HG02759 (cell line): ENCODE measurements around the gene CDSN.

ENCODE experiments used
- ATAC-seq: cut with Tn5 transposase; IDR thresholded peaks from one replicate; pipeline ENCODE4 v1.9.1; 2021; ENCODE audit warnings: mild to moderate bottlenecking, moderate library complexity; ENCODE audit not compliant: unreplicated experiment

Gene CDSN

DNA sequence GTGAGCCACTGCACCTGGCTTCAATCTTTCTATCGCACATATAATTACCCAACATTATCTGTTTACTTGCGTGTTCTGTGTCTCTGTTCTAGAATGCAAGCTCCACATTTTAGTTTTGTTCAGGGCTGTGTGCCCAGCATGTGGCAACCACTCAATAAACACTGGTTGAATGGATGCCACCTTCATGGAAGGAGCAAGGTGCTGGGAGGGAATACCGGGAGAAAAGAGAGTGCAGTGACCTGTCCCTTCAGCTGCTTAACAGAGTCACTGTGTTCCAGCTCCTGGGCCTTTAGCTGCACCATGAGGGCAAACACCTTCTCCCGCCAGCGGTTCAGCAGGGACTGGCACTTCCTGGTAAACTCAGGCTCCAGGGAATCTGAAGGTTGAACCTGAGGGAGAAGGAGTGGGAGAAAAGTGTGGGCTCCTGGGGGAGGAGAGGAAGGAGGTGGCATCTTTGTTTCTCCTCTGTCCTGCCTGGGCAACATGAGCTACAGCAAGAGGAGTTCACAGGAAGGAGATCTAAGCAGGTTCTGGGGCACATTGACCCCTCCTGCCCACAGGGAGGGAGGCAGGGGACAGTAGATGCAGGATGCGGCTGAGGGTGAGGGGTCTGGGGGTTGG, 29.7 kb upstream of the CDSN start:
- no peak for ATAC-seq

DNA sequence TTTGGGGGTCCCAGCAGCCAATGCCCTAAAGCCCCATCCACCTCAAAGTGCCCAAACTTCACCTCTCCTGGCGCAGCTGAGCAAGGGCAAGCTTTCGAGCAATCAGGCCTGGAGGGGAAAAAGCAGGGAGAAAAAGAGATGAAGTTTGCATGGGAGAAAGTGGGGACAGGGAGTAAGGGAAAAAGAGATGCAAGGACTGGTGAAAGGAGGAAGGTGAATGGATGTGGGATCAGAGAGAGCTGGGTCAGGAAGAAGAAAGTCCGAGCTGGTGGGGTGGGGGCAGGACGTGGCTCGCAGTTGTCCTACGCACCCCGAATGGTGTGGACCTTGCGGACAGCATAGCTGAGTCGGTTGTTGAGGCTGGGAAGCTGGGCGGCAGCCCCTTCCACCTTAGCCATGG, 25.1 kb upstream of the CDSN start:
- ATAC-seq = no peak

DNA sequence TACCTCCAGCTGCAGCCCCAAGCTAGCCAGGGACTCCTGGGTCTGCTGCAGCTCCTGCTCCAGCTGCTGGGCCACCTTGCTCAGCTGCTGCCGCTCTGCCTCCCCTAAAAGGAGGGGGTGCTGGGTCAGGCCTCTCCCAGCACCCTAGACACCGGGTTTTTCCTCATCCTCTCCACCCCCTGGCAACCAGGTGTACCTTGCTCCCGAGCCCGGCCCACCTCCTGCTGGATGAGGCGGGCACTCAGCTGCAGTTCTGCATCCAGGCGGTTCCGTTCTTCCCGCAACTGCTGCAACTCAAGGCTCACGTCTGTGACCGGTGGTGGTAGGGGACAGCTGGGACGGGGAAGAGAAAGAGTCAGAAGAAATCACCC, 24.7 kb upstream of the CDSN start:
- no peak for ATAC-seq

DNA sequence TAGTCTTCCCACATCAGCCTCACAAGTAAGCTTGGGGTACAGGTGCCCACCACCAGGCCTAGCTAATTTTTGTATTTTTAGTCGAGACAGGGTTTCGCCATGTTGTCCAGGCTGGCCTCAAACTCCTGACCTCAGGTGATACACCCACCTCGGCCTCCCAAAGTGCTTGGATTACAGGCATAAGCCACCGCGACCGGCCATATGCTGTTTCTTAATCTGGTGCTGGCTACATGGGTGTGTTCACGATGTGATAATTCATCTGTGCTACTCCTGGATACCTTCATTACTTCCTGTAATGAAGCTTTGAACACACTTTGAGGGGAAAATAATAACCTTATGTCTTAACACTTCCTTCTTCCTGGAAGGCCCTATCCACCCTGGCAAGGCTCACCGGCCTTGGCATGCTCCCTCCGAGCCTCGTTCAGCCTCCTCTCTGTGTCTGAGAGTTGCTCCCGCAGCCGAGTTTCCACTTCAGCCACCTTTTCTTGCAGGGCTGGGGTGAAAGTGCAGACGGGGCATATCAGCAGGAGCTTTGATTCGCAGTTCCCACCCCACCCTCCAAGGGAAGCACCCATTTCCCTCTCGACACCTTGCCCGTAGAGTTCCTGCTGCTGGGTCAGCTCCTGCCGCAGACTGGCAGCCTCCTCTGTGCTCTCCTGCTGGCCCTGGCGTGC, 24.2 kb upstream of the CDSN start:
- ATAC-seq = no peak

DNA sequence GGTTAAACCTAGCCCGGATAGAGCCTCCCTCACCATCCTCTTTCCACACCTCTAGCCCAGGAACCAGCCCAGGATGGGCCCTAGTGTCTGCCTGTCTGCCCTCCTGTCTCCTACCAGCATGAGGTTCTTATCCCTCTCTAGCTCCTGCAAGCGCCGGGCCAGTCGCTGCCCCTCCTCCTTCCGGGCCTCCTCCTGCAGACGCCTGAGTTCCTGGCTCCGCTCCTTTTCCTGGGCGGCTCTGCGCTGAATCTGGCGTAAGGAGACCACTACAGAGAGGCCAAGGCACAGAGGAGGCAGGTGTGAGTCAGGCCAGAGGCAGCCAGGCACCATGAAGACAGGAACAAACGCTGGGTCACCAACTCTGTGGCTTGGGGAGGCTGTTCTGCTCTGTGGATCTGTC, 22.9 kb upstream of the CDSN start:
- ATAC-seq = no peak

DNA sequence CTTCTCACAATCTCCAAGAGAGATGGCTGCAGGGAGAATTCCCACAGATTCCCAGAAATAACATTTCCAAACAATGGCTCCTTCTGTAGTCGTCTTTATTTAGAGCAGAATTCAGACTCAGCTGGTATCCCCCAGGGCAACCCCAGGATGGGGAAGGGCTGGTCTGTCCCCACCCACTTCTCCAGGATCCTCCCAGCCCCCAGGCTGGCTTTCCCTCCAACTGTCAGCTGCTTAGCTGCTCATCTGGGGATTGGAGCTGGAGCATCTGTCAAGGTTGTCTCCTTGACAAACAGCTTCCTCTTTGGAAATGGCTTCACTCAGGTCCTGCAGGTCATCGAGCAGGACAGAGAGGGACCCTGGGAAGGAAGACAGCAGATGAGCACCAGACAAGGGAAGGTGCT, 22.1 kb upstream of the CDSN start:
- ATAC-seq = no peak

DNA sequence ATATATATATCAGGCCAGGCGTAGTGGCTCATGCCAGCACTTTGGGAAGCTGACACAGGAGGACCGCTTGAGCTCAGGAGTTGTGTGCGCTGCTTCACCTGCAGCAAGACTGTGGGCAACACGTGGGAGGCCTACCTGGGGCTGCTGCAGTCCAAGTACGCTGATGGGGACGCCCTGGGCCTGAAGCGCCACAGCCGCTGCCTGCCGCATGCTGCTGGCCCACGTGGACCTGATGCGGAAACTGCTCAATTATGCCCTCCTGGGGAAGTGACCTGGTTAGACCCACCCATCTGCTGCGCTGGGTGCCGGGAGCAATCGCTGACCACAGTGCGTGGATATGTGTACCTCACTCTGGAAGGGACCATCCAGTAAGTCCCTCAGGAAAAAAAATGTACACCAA, 20.4 kb upstream of the CDSN start:
- no peak for ATAC-seq

DNA sequence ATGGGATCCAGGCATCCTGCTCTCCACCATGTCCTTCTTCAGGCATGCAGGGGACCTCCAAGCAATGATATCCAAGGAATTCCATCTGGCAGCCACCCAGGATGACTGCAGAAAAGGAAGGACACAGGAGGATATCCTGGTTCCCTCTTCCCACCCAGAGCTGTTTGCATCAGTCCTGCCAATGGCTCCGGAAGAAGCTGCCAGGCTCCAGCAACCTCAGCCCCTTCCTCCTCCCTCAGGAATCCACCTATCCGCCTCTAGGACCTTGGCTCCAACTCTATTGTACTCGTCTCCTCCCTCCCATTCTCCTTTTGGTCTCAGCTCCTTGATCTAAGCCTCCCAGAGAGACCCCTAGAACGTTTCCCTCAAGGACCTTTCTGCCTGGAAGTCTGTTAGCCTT, 19.4 kb upstream of the CDSN start:
- no peak for ATAC-seq

DNA sequence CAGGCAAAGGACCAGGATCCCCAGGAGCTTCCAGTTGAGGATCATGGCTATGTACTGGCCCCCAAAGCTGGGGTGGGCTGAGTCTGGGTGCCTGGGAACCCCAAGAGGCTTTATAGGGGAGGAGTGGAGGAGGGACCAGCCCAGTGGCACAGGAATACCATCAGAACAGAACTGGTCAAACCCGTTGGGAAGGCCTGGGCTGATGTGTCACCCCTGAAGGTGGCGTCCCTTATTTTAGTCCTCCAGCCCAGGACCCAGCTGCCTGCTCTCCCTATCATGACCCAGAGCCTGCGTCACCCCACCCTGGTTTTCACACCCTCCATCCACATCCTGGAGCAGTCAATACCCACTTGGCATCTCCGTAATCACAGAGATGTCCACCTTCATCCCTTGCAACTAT, 18.7 kb upstream of the CDSN start, which contains the start of gene PSORS1C2:
PSORS1C2 (minus strand) TSS at position 85 of the 400 bp plus-strand sequence; CDS start at position 45, 40 bp downstream.
- ATAC-seq = no peak

DNA sequence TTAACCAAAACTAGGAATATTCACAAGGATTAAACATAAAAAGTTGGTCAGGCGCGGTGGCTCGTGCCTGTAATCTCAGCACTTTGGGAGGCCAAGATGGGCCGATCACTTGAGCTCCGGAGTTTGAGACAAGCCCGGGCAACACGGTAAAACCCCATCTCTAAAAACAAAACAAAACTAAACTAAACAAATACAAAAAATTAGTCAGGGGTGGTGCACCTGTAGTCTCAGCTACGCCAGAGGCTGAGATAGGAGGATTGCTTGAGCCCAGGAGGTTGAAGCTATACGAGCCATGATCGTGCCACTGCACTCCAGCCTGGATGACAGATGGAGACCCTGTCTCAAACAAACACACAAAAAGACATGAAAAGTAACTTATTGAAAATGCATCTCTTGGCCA, 15.5 kb upstream of the CDSN start:
- no peak for ATAC-seq

DNA sequence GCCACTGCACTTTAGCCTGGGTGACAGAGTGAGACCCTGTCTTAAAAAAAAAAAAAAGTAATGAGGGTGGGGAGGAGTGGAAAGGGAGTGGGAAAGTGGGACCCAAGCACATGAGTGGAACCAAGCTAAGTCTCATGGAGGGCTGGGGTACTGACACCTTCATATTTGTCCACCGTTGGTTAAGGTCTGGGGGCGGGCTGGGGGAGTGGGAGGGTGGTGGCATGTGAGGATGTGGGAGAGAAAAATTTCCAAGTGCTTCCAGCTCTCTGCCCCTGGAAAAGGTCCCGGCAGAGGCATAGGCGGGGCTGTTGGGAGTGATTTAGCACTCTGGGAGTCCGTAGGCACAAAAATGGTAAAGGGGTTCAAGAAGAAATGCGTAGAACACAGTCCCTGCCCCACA, 12.6 kb upstream of the CDSN start:
- no peak for ATAC-seq

DNA sequence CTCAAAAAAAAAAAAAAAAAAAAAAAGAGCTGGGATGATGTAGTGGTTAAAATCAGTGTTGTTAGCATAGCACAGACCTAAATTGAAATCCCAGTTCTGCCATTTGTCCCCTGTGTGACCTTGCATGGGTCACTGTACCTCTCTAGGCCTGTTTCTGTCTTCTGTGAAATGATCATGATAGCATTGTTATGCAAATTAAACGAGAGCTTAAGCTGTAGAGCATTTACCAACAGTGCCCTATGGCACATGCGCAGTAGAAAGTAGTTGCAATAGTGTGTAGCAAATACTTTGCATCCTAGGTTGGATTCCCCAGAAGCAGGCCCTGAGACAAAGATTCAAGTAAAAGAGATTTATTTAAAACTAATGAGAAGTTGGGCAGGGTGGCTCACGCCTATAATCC, 11.3 kb upstream of the CDSN start:
- no peak for ATAC-seq

DNA sequence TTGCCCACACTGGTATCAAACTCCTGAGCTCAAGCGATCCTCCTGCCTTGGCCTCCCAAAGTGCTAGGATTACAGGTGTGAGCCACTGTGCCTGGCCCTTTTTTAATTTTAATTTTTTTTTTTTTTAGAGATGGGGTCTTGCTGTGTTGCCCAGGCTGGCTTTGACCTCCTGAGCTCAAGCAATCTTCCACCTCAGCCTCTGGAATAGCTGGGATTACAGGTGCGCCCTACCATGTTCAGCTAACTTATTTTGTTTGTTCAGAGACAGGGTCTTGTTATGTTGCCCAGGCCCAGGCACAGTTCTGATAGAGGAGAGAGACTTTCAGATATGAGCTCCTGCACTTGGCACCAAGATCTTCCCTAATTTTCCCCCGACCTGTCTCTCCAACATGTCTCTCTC, 10.5 kb upstream of the CDSN start:
- ATAC-seq = no peak

DNA sequence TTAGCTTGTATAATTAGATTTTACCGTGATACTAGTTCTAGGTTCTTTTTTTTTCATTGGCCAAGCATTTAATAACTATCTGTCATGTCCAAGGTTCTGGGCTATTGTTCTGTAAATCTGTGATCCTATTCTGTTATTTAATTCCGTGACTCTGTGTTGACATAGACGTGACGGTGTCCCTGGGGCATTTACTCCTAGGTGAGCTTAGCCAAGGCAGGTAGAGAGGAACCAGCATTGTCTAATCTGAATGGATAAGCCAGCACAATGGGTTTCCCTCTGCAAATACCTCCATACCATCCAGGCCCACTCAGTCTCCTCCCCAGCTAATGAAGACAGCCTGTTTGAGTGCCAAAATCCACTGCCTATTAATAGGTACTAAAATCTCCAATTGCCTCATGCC, 8.9 kb upstream of the CDSN start:
- ATAC-seq = no peak

DNA sequence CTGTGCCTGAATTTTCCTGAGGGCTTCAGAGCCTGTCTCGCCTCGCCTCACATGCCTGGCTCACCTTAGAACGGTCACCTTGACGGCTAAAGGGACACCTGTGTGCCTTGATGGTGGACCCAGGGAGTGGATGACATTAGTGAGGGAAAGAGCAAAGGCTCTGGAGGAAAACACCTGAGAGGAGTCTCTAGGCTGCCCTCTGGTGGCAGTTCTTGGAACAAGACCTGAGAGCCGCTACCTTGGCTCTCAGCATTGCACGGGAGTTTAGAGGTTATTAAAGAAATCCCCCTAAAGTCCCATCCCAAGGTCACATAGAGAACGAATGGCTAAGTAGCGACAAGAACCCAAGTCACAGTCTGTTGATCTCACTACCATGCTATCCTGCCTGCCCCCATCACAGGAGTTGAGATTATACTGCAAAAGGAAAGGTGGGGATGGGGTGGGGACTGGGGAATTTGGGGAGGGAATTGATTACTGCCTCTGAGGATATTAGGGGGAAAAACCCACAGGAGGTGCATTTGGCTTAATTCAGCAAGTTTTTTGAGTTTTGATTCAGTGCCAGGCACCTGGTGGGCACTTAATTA, 7.9 kb upstream of the CDSN start:
- ATAC-seq = no peak

DNA sequence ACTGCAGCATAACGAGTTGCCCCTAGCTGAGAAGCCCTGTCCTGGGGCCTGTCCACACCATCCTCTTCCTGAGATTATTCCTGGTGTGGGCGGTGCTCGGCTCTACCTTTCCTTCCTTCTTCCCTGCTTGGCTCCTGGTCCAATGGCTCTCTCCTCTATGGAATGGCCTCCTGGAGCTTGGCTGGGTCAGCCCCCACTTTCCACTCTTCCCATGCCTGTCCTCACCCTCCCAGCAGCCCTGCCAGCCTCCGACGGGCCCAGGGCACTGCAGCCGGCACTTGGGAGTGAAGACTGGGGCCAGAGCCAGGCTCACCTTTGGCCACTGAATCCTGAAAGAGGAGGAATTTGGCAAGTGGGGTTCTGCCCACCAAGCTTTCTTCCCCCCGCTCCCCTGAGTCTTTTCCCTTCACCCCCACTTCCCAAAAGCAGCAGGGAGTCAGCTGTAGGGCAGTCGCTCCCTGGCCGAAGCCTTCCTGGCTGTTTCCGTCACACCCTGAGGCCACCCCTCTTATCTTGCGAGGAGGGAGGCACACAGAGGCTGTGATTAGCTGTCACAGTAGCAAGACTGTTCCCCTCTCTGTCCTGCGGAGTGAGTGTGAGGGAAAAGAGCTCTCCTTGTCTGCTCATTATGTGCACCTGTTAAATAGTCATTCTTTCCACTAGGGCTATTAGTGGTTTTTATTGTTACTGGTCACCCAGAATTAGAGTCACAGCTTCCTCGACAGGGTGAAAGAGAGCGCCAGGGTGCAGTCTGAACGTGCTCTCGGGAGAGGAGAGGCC, 6.3 kb upstream of the CDSN start:
- ATAC-seq = no peak

DNA sequence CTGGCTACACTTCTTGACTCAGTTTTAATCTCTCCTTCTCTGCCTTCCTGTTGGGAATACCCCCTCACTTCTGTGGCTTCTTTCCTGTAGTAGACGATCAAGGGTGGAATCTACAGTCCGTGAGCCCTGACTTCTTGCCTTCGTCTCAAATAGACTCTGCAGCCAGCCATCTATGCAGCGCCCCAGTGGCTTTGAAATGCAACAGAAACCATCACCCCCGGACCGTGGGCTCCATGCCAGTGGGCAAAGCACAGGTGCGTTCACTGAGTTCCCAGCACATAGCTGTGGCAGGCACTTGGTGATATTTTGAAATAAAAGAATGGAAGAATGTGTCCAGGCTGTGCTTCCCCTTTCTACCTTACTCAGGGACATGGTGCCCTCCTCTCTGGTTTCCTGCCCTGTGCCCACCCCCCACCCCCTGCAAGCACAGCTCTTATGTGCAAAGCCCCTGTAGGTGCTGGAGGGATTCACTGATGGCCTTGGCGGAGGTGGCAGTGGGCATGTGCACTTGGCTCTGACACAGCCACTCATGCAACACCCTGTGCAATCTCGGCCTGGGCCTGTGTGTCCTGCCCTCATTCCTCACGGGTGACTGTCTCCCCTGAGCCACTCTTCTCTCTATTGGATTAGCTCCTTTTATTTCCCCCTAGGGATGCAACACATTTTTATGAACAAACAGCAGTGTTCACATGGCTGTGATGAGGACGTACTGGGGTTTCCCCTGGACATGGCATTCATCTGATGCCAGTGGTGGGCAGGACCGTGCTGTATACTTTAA, 5.5 kb upstream of the CDSN start:
- no peak for ATAC-seq

DNA sequence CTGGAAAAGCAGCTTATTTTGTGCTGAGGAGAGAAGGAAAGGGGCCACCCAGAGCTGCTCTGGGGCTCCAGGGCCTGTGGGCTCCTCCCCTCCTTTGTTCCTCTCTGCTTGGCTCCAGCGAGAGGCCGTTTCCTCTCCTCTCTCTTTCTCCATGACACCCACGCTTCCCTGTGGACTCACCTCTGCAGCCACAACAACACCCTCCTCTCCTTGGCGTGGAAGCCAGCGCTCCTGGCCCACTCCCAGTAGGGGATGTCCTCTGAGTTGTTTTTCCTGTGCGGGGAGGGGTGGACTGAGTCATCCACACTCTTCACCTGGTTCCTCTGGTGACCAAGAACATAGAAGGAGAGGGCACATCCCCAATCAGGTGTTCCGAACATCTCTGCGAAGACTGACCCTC, 4.9 kb upstream of the CDSN start:
- no peak for ATAC-seq

DNA sequence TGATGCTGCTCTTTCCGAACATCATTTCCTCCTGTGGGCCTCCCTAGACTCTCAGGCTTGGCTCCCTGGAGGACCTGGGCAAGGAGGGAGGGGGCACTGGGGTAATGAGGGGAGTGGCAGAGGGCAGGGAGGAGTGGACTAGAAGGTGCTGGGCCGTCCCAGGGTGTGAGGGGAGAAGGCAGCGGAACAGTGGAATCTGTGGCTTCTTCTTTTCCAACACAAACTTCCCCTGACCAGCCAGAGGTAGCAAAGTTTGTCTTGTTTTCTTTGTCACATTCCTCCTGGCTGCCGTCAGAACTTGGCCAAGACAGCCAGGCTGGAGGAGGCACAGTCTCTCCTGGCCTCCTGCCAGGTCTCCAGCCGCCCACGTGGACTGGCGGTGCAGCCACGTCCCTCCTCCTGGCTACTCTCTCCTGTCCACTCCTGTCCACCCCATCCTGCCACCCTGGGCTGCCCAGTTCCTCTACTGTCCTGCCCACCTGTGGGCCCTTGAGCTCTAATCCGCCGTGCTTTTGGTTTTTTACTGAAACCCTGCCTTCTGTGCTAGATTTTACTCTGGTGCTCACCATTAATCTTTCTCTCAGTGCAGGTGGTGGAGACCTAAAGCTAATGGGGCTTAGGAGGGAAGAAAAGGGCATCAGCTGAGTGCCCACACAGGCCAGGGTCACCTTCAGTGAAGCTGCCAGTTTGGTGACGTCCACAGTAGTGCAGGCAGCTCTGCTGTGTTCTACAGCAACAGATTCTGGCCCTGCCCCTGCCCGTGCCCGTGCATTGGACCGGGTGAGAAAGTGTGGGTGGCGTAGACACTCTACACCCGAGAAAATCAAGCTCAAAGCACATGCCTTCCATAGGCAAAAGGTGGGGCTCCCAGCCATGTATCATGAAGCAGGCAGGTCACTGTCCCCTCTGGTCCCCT, 2.8 kb upstream of the CDSN start:
- no peak for ATAC-seq

DNA sequence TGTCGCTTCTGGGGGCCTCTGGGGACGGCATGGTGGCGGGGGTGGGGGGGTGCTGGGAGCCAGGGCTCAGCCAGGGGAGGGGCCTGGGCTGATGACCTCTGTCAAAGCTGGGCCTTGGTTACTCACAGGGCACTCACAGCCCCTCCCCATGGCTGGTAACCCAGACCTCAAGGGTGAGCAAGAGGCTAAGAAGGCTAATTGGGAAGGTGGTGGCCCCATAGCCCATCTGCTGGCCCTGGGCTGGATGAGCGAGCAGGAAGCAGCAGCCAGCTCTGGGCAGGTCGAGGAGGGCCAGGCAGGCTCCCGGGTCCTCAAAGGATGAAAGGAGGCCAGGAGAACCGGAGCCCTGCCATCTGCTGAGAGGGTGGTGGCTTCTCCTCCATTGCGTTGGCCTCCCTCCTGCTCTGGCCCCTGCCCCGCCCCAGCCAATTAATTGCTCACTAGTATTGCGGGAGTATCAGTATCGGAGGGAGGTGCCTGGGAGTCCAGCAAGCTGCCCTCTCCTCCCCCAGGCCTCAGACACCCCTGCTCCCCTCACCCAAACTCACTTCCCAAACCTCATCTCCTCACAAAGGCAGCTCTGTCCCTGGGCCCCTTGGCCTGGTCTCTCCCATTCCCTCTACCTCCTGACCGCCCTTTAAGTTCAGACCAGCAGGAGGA, 1.0 kb upstream of the CDSN start:
- ATAC-seq = no peak
